CD4-positive, alpha-beta T cell (primary cell): Measurements from ENCODE around the gene ERVV-1. TPM values are rescaled to one million over a fixed set of nuclear protein-coding genes. Genes with fewer than 3 reads are reported as not detected.
"Not testable (repeated sequence)": the region's sequence is repeated elsewhere in the genome, so short reads cannot be mapped to it uniquely, and the experiment has no call there.

Source experiments
- ATAC-seq: fragments of 200-7000 bp; cut with Tn5 transposase; one replicate; pipeline ENCODE4 v1.10.0; 2022; ENCODE audit warnings: mild to moderate bottlenecking; ENCODE audit not compliant: poor library complexity
- CTCF ChIA-PET: fragments of 350-600 bp; sonication (Branson Sonifier 250); formaldehyde crosslinking; loops from one replicate; lab custom pipeline; 2021; ENCODE audit warnings: antibody characterized with exemption, inconsistent platforms; lab: Charles Lee
- POLR2A ChIA-PET: fragments of 350-600 bp; sonication (Branson Sonifier 250); formaldehyde crosslinking; loops from one replicate; lab custom pipeline; 2021; ENCODE audit warnings: antibody characterized with exemption, inconsistent platforms; lab: Charles Lee
- DNase-seq, 14 experiments: peaks; one replicate each; pipeline ENCODE4 v3.0.0-alpha.2; 2013 to 2020; ENCODE audit warnings: mixed read lengths in 2 of 14
- H3K27ac ChIP-seq, 2 donors: one replicate each; pipeline versions ENCODE4 v1.5.1 to v1.7.0; 2013; ENCODE audit warnings: low read length in 2 of 2, low read depth in 1 of 2, mild to moderate bottlenecking in 1 of 2
- H3K27me3 ChIP-seq, 2 experiments: 1 replicate in 1 of 2; 2 replicates in 1 of 2; pipeline versions ENCODE4 v1.6.1 to v1.7.0; 2013; ENCODE audit warnings: low read length in 2 of 2, control low read depth in 1 of 2, mild to moderate bottlenecking in 1 of 2, moderate library complexity in 1 of 2; ENCODE audit not compliant: insufficient read depth in 2 of 2, control insufficient read depth in 1 of 2
- H3K36me3 ChIP-seq: one replicate; pipeline ENCODE4 v1.6.1; 2013; ENCODE audit warnings: low read length, control low read depth; ENCODE audit not compliant: insufficient read depth
- H3K4me1 ChIP-seq: one replicate; pipeline ENCODE4 v1.6.1; 2013; ENCODE audit warnings: low read length, control low read depth; ENCODE audit not compliant: insufficient read depth
- H3K4me3 ChIP-seq: one replicate; pipeline ENCODE4 v1.5.1; 2013; ENCODE audit warnings: mild to moderate bottlenecking, low read length, moderate library complexity
- H3K9me3 ChIP-seq, 2 experiments: 1 replicate in 1 of 2; 2 replicates in 1 of 2; pipeline versions ENCODE4 v1.6.1 to v1.7.0; 2013; ENCODE audit warnings: low read length in 2 of 2, mild to moderate bottlenecking in 2 of 2, control low read depth in 1 of 2, moderate library complexity in 1 of 2; ENCODE audit not compliant: control insufficient read depth in 1 of 2, insufficient read depth in 1 of 2
- H3K27ac Mint-ChIP-seq: one replicate; pipeline ENCODE4 v1.8.0; 2020; ENCODE audit warnings: mixed read lengths
- H3K27me3 Mint-ChIP-seq: one replicate; pipeline ENCODE4 v1.8.0; 2021; ENCODE audit warnings: mixed read lengths
- H3K36me3 Mint-ChIP-seq: one replicate; pipeline ENCODE4 v1.8.0; 2021; ENCODE audit warnings: low read depth, mixed read lengths
- H3K4me1 Mint-ChIP-seq: one replicate; pipeline ENCODE4 v1.8.0; 2021; ENCODE audit warnings: low read depth, mixed read lengths
- H3K4me3 Mint-ChIP-seq: one replicate; pipeline ENCODE4 v1.8.0; 2020; ENCODE audit warnings: mild to moderate bottlenecking, mixed read lengths
- H3K9me3 Mint-ChIP-seq: one replicate; pipeline ENCODE4 v1.8.0; 2020; ENCODE audit warnings: mixed read lengths
- intact Hi-C, 2 experiments: fragments of 100-400 bp; cut with DNase I in 1 of 2; cut with micrococcal nuclease in 1 of 2; formaldehyde crosslinking; loops; one replicate each; pipeline versions ENCODE4 v1.15.1 to v1.9.0; 2023 to 2025; cut with DNase I, micrococcal nuclease
- total RNA-seq, 174 experiments: library from RNA in 2 of 174; stranded (reverse) in 2 of 174; gene quantifications; one replicate each; pipeline ENCODE4 v1.2.3 and lab custom pipeline; 2021 to 2026
- TF ChIP-seq, protein P1 (sequence below): fragments of 200-600 bp; IDR thresholded peaks from one replicate; pipeline ENCODE4 v1.8.0; 2022; ENCODE audit warnings: antibody characterized with exemption, mild to moderate bottlenecking

ERVV-1 gene
- total RNA-seq, 2 experiments from 2014 or later = not detected

GRCh38 chr19:53015159-53015558, 1.4 kb downstream of the ERVV-1 start:
- TF ChIP-seq, protein P1, sequence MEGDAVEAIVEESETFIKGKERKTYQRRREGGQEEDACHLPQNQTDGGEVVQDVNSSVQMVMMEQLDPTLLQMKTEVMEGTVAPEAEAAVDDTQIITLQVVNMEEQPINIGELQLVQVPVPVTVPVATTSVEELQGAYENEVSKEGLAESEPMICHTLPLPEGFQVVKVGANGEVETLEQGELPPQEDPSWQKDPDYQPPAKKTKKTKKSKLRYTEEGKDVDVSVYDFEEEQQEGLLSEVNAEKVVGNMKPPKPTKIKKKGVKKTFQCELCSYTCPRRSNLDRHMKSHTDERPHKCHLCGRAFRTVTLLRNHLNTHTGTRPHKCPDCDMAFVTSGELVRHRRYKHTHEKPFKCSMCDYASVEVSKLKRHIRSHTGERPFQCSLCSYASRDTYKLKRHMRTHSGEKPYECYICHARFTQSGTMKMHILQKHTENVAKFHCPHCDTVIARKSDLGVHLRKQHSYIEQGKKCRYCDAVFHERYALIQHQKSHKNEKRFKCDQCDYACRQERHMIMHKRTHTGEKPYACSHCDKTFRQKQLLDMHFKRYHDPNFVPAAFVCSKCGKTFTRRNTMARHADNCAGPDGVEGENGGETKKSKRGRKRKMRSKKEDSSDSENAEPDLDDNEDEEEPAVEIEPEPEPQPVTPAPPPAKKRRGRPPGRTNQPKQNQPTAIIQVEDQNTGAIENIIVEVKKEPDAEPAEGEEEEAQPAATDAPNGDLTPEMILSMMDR = no peak
- H3K27ac ChIP-seq = no peak overlapping the region
- H3K36me3 ChIP-seq = no peaks in the 10 kb centered on the region
- ChIA-PET CTCF (no interaction called here), POLR2A (no interaction called here)
- no peaks in the 10 kb centered on the region for H3K27me3 ChIP-seq
- intact Hi-C loops = no loop called here
- no peaks in the 10 kb centered on the region for H3K4me1 ChIP-seq
- H3K4me3 Mint-ChIP-seq = no peak overlapping the region
- H3K9me3 ChIP-seq = peaks cover 19 to 32% of the 10 kb centered on the region in 2 experiments
- H3K9me3 Mint-ChIP-seq = peaks cover 2% of the 10 kb centered on the region
- ATAC-seq = no peak
- peaks cover 9% of the 10 kb centered on the region for H3K36me3 Mint-ChIP-seq
- H3K4me1 Mint-ChIP-seq = no peaks in the 10 kb centered on the region
- no peaks in the 10 kb centered on the region for H3K27me3 Mint-ChIP-seq
- no peak overlapping the region for H3K27ac Mint-ChIP-seq
- H3K4me3 ChIP-seq = no peak overlapping the region
- no peak for DNase-seq

GRCh38 chr19:53015730-53016129, 2.0 kb downstream of the ERVV-1 start:
- H3K9me3 Mint-ChIP-seq = peaks cover 5% of the 10 kb centered on the region
- Histone ChIP-seq H3K36me3 (no peaks in the 10 kb centered on the region), H3K4me3 (no peak overlapping the region), H3K4me1 (no peaks in the 10 kb centered on the region), H3K27me3 (no peaks in the 10 kb centered on the region), H3K9me3 (peaks cover 25 to 27% of the 10 kb centered on the region in 2 experiments), H3K27ac (no peak overlapping the region)
- TF ChIP-seq, protein P1 = no peak
- H3K4me3 Mint-ChIP-seq = no peak overlapping the region
- intact Hi-C loops = no loop called here
- H3K27ac Mint-ChIP-seq = no peak overlapping the region
- no peaks in the 10 kb centered on the region for H3K4me1 Mint-ChIP-seq
- CTCF ChIA-PET = no interaction called here
- ATAC-seq (no peak), DNase-seq (no peak)
- H3K36me3 Mint-ChIP-seq = peaks cover 9% of the 10 kb centered on the region
- no peaks in the 10 kb centered on the region for H3K27me3 Mint-ChIP-seq
- POLR2A ChIA-PET = no interaction called here

GRCh38 chr19:53019684-53020083, 6.0 kb downstream of the ERVV-1 start:
- no peaks in the 10 kb centered on the region for H3K27me3 Mint-ChIP-seq
- Histone ChIP-seq H3K36me3 (no peaks in the 10 kb centered on the region), H3K27ac (no peak overlapping the region), H3K4me1 (no peaks in the 10 kb centered on the region), H3K4me3 (no peak overlapping the region), H3K27me3 (no peaks in the 10 kb centered on the region), H3K9me3 (peaks cover 19 to 28% of the 10 kb centered on the region in 2 experiments)
- no peak overlapping the region for H3K27ac Mint-ChIP-seq
- H3K4me3 Mint-ChIP-seq = no peak overlapping the region
- ChIA-PET CTCF (no interaction called here), POLR2A (no interaction called here)
- TF ChIP-seq, protein P1 = no peak
- DNase-seq (peak in 4 of 14 experiments; percentile 4 to 18 (median 6)), ATAC-seq (no peak)
- peaks cover 11% of the 10 kb centered on the region for H3K9me3 Mint-ChIP-seq
- no peaks in the 10 kb centered on the region for H3K4me1 Mint-ChIP-seq
- intact Hi-C loops = no loop called here
- peaks cover 7% of the 10 kb centered on the region for H3K36me3 Mint-ChIP-seq

DNA sequence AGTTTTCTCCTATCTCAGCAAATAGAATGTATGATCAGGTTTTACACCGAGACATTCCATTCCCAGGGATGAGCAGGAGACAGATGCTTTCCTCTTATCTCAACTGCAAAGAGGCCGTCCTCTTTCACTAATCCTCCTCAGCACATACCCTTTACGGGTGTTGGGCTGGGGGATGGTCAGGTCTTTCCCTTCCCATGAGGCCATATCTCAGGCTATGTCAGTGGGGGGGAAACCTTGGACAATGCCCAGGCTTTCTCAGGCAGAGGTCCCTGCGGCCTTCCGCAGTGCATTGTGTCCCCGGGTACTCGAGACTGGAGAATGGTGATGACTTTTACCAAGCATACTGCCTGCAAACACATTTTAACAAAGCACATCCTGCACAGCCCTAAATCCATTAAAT, 14.6 kb downstream of the ERVV-1 start:
- POLR2A ChIA-PET = not testable (repeated sequence)

More for the DNA sequence above, 14.6 kb downstream of the ERVV-1 start:
- H3K36me3 ChIP-seq, DNase-seq, H3K4me1 Mint-ChIP-seq, intact Hi-C loops, CTCF ChIA-PET, H3K4me3 ChIP-seq, H3K27ac Mint-ChIP-seq, H3K4me3 Mint-ChIP-seq, H3K4me1 ChIP-seq, H3K27me3 Mint-ChIP-seq, H3K27me3 ChIP-seq, H3K27ac ChIP-seq, ATAC-seq: not testable (repeated sequence)
- H3K9me3 ChIP-seq = peaks cover 0 to 40% of the 10 kb centered on the region in 2 experiments
- Mint-ChIP-seq H3K9me3 (peaks cover 21% of the 10 kb centered on the region), H3K36me3 (peaks cover 22% of the 10 kb centered on the region)
